IPS-18c (cell line): ENCODE measurements around the gene CHST14.
A peak's percentile ranks its signal among the peaks of the same experiment; 100 is the strongest.

Experiments
- H3K4me3 ChIP-seq: 2 replicates; pipeline ENCODE4 v1.7.0; 2013; ENCODE audit warnings: low read depth, mild to moderate bottlenecking, low read length, moderate library complexity; ENCODE audit not compliant: insufficient read depth
- H3K9me3 ChIP-seq: one replicate; pipeline ENCODE4 v1.6.1; 2013; ENCODE audit warnings: mild to moderate bottlenecking, low read length, moderate library complexity; ENCODE audit not compliant: control insufficient read depth, insufficient read depth

Gene CHST14, protein sequence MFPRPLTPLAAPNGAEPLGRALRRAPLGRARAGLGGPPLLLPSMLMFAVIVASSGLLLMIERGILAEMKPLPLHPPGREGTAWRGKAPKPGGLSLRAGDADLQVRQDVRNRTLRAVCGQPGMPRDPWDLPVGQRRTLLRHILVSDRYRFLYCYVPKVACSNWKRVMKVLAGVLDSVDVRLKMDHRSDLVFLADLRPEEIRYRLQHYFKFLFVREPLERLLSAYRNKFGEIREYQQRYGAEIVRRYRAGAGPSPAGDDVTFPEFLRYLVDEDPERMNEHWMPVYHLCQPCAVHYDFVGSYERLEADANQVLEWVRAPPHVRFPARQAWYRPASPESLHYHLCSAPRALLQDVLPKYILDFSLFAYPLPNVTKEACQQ

DNA sequence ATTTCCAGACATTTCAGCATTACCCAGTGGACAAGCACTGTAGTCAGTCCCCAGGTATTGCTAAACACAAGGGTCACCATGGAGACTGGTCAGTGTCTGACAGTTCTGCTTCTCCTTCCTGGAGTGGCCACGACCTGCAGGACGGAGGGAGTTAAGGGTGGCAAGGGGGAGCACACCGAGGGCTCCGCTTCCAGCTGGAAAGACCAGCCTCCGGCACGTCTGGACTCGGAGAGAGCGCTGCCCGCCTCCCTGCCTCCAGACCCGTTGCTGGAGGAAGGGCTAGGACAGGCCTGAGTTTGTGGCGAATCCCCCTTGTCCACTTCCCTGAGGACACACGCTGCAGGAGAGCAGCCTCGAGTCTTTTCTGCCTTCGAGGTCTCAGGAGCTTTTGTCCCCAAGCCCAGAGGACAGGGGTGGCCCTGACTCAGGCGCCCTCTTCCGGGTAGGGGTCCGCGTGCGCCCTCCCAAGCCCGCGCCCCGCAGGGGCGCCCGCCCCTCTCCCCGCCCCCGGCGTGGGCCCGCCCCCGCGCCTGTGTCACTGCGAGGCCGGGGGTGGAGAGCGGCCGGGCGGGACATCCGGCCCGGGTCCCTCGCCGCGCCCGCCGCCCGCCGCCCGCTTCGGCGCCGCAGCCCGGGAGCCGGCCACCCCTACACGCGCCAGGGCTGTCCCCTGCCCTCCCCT lies at the start of gene CHST14:
Gene CHST14, plus strand, starts transcription at position 562 of the 682 bp plus-strand sequence. CDS start 230 bp downstream, outside the sequence.
- H3K9me3 ChIP-seq = no peaks in the 10 kb centered on the region
- peak within 1 kb of the TSS; percentile 60 for H3K4me3 ChIP-seq

DNA sequence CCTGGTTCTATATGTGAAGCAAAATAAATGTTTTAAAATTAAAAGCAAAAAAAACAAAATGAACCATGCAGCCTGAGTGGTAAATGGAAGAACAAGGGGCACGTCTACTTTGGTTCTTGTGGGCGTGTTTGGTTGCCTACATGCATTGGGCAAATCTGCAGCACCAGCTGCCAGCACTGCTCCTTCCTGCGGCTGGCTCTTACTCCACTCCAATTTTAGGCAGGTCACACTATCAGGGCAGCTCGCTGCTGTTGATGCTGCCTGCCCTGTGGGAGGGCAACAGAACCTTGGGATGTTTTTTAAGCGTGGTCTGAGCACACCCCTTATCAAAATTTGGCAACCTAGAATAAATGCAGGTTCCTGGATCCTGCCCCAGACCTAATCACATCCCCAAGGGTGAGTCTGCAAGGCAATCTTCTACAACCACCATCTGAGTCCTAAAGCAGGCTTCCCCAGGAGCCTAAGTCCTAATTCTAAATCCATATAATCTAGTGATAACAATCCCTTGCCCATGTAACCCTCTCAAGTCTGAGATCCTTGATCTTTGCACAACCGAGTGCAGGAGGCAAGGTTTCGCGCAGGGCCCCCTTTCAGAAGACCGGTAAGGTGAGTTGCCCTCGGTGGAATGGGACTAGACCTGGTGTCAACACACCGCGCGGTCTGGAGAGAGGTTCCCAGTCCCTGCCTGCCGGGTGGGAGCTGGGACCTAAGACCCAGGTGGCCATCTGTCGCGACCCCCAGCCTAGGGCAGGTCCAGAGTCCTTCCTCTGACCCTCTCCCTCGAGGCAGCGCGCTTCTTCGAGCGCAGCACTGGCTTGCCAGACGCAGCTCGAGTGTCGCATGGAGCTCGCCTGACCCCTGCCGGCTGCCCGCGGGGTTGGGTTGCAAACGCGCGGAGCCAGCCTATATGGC lies 49.3 kb upstream of the CHST14 start:
- no peaks in the 10 kb centered on the region for H3K9me3 ChIP-seq
- H3K4me3 ChIP-seq = peak overlapping the region; percentile 29; the same call in 1 of the 2 replicates

DNA sequence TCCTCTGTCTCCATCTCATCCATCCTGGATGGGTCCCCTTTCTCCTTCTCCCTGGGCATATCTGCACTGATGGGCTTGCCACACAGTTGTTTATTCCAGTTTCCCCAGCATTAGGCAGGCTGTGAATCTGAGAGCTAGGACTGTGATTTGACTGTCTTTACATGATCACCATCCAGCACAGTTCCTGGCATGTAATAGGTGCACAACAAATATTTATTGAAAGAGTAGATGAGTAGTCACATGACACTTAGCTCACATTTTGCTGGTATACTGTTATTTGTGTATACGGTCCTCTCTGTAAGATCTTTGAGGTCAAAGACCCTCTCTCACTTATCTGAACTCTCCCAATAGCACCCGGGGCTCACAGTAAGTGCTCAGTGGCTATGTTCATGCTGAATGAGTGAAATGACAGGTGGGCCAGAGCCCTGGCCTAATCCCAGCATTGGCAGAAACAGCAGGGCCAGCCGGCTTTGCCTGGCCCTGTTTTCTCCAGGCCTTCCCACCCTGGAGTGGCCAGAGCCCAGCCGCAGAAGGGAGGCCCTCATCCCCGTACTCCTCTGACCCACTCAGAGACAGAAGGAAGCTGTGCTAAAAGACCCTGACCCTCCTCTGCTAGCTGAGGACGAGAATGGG lies 46.2 kb upstream of the CHST14 start:
- Histone ChIP-seq H3K9me3 (no peaks in the 10 kb centered on the region), H3K4me3 (no peak overlapping the region)

DNA sequence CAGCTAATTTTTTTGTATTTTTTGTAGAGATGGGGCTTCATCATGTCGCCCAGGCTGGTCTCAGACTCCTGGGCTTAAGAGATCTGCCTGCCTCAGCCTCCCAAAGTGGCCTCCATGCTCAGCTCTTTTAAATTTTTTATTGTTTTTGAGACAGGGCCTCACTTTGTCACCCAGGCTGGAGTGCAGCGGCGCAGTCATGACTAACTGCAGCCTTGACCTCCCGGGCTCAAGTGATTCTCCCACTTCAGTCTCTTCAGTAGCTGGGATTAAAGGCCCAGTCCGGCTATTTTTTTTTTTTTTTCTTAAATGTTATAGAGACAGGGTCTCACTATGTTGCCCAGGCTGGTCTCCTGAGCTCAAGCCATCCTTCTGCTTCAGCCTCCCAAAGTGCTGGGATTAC lies 45.1 kb upstream of the CHST14 start:
- Histone ChIP-seq H3K4me3 (no peak overlapping the region), H3K9me3 (no peaks in the 10 kb centered on the region)

DNA sequence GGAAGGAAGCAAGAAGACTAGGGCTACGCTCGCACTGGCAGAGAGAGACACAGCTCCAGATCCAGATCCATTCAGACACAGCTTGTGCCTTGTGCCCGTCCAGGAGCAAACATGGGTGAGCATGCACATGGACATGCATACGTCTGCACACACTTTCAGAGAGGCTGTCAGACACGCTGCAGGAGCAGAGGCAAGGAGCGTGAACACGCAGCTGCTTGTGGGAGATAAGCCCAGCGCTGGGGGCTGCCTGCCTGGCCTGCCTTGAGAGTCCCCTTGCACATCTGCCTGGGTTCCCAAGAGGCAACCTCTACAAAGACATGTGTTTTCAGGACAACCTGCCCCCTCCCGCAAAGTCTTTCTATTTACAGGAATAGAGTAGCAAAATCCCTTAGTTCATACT lies 43.6 kb upstream of the CHST14 start:
- H3K4me3 ChIP-seq = no peak overlapping the region
- H3K9me3 ChIP-seq = no peaks in the 10 kb centered on the region

DNA sequence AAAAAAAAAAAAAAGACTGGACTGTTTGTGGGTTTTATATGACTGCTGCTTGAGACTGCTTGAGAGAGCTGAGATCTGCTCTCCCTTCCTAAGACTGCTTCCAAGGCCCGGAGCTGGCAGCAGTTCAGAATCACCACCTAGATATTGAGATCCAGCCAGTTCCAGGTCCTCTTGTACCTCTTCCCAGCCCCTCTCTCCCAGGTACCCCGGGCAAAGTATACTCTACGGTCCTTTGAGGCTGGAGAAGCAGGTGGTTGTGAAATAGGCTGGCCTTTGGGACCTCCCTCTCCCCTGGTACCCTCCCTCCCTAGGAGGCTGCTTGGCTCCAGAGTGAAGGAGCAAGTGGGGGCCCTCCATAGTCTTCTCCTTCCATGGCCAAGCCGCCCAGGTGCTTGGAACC lies 42.6 kb upstream of the CHST14 start:
- no peak overlapping the region for H3K4me3 ChIP-seq

DNA sequence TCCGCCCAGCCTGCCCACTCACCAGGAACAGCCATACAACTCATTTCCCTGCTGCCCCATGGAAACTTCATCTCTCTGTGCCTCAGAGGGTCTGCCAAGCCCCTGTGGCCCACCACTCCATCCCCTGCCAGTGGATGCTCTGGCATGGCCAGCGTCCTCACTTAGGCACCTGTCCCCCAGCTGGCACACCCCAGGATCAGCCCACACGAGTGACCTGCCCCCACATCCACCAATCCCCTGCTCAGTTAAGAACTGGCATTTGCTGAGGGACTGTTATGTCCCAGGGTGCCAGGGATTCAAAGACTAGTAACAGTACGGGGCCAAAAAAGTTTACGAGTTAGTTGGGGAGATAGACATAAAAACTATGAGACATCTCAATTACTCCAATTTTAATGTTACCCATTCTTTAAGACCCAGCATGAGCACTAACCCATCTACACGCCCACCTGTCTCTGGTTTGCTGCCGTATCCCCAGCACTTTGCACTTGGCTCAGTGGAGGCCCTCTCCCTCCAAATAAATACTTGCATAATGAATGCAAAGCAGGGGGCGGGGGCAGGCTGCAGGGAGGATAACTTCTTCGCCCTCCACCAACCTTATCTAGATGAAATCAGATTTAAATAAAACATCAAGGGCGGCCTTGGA lies 41.6 kb upstream of the CHST14 start:
- no peak overlapping the region for H3K4me3 ChIP-seq
- no peaks in the 10 kb centered on the region for H3K9me3 ChIP-seq

More for the DNA sequence above, 42.6 kb upstream of the CHST14 start:
- no peaks in the 10 kb centered on the region for H3K9me3 ChIP-seq

DNA sequence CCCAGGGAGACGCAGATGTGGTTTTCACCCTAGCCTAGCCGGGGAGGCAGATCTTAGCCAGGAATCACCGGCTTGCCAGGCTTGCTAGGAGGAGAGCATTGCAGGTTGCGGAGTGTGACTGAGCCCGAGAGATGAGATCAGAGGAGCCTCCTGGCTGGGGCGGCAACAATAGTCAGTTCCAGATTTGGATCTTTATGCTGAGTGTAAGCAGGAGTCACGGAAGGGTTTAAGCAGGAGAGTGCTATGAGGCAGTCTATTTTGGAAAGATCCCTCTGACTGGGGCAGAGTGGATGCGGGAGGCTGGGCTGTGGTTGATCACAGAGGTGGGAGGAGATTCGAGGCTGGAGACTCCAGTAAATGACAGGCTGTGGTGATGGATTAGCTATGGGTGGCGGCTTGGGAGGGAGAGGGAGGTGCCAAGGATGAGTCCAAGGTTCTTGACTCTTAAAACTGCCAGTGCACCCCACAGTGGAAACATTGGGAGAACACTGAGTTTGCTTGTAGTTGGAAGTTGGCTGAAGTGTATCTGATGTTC lies 40.4 kb upstream of the CHST14 start:
- H3K4me3 ChIP-seq = no peak overlapping the region
- H3K9me3 ChIP-seq = no peaks in the 10 kb centered on the region

DNA sequence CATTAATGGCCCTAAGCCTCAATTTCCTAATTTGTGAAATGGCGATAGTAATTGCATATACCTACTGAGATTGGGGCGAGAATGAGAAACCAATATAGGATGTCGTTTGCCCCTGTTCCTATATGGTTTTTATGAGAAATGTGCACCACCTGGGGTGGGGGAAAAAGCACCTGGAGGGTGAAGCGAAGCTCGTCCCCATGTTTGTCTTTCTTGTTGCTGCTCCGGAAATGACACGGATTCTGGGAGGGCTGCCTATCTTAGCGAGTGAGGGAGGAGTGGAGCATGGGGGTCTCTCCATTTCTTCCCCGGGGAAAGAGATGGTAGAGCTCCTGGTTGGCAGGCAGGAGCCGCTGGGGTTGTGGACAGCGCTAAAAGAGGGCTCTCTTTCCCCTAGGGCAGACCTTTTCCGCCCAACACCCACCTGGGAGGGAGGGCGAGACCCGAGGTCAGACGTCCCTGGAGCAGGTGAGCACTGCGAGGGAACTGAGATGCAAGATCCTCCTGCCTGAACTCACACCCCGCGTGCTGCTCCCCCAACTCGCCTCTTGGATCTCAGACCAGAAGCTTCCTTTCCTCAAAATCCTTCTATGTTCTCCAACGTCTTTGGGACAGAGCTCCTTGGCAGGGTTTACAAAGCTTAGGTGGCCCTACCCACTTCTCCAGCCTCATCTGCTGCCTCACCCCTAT lies 35.6 kb upstream of the CHST14 start:
- no peaks in the 10 kb centered on the region for H3K9me3 ChIP-seq
- peak overlapping the region; percentile 71 for H3K4me3 ChIP-seq

DNA sequence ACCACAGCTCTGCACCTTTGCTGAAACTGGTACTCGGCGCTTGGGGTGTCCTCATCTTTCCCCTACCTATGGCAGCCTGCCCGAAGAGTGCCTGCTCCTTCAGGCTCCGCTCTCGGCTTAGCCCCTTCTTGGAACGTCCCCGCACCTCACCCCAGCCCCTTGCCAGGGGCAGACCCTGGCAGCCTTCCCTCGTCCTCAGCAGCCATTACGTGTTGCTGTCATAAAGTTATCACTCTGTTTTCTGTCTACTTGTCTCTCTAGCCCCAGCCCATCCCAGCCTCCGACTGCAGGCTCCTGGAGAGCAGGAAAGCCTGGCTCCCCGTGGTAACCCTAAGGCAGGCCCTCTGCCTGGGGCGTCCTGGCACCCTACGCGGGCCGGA lies 35.1 kb upstream of the CHST14 start:
- Histone ChIP-seq H3K9me3 (no peaks in the 10 kb centered on the region), H3K4me3 (peak overlapping the region; percentile 71)

DNA sequence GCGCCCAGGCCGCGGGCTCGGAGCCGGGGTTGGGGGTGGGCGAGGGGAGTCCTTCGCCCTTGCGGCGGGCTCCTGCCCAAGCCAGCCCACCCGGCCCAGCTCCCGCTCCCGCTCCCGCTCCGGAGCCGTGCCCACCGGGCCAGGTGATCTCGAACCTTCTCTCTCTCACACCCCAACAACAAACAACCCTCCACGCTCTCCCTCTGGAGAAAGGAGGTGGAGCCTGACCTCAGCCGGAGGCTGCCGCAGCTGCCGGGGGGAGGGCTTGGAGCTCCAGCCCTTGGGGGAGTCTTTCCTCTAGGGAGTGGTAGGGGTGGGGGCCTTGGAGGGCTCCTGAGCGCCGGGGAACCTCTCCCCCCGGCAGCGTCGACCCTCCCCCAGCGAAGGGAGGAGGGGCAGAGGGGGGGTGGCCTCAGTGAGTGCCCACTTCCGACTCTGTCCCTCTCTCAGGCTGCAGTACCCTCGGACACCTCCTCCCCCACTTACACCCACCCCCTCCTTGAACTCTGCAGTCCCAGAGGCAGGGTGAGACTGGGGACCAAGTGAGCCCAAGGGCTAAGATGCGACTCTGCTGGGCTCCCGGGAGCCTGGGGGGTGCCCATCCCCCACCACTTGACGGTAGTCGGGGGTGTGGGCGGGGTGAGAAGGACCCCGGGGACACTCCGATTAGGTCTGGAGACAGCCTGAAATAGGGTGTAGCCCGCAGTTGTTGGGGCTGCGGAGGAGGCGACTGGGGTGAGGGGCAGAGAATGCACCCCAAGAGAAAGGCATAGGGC lies 34.5 kb upstream of the CHST14 start:
- no peaks in the 10 kb centered on the region for H3K9me3 ChIP-seq
- H3K4me3 ChIP-seq = peak overlapping the region; percentile 71

DNA sequence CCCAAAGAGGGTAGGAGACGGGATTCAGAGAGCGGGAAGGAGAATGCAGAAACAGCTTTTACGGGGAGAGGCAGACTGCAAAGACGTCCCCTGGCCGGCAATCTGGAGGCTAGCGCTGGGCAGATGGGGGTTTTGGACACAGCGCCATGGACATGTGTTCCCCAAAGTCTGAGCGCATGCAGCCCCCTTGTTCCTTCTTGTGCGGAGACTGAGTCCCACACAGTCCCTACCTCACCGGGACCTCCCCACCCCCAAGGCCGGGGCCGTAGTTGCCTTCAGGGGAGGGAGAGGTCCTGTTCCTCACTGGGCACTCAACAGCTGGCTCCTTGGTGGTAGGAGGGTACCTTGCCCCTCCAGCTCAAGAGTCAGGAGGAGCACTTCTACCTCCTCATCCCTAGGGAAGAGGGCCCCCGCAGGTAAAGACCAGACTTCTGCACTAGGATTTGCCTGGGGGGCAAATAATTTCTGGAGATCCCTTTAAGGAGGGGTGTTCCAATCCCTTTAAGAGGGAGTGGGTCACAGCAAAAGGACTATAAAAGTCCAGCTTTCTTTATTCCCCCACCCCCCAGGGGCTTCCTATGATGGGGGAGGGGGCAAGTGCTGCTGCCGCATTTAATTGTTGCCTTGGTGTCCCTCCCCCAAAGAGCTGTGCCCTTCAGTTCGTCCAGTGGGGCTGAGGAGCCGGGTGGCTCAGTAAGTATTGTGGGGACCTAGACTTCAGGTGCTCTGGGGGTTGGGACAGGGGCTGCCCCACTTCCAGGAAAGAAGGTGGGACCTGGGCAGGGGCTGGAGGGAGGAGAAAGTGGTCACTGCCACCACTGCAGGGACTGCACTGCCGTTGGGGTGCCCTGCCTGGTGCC lies 33.7 kb upstream of the CHST14 start:
- Histone ChIP-seq H3K4me3 (peak overlapping the region; percentile 71), H3K9me3 (no peaks in the 10 kb centered on the region)

DNA sequence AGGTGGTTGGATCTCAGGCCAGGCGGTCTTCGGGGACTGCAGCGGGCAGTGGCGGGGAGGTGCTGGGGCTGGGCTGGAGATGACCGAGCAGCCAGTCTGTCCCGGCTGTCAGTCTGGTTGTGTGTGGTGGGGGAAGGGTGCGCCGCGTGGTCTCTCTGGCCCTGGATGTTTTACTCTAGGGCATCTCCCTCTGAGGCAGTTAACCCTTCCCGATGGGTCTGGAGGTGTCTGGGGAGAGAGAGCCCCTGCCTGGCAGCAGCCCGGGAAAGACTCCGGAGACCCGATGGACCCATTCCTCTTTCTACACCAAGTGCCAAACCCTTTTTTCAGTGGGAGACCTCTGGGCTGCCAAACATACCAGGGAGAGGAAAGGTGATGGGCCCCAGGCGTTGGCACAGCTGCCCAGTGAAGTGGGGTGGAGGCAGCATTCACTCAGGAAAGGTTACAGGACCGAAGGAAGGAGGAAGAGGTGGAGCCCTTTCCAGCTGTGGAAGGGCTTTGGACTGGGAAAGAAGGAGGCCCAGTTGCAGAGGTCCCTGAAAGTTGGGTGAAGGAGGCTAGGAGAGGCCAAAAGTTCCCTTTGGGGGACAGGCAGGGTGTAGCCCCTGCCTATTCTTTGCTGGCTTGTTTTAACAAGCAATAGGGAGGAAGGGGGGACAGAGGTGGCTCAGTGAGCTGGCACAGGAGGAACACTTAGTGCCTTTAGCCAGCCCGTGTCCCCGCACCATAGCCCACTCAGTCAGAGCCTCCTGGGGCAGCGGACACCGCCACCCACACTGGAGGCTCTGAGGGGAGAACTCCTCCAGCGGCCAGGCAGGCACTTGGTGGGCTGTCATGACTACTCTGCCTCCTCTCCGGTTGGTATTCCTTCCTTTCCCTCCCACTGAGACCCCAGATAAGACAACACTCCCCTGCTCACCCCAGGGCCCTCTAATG lies 32.8 kb upstream of the CHST14 start:
- Histone ChIP-seq H3K4me3 (peak overlapping the region; percentile 83), H3K9me3 (no peaks in the 10 kb centered on the region)

DNA sequence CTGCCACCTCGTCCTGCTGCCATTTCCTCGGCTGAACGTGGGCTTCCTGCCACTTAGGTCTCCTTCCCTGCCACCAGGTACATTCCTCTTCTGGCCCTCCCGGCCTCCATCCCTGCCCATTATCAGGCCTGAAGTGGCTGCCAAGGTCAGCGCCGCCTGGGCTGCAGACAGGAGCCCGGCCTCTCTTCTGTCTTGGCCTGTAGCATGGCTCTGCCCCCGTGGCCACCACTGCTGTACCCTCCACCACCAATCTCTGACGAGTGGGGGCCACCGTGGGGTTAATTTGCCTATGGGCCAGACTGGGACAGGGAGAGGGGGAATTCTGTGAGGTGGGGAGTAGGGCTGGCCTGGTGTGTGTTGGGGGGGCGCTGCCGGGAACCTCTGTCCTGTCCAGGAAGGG lies 32.1 kb upstream of the CHST14 start:
- Histone ChIP-seq H3K4me3 (peak overlapping the region; percentile 83), H3K9me3 (no peaks in the 10 kb centered on the region)
